Measurements from ENCODE around the gene REG3G.
A peak's percentile ranks its signal among the peaks of the same experiment; 100 is the strongest.

REG3G gene

GRCh38 chr2:79025421-79025820 lies at the start of gene REG3G:
Gene REG3G, plus strand, starts transcription at chr2:79025702. Its CDS starts 392 bp downstream, at chr2:79026094.
- DNase-seq = no peak

GRCh38 chr2:78977661-78978145 lies 47.8 kb upstream of the REG3G start:
- DNase-seq = no peak

- no peak for DNase-seq
Observed at GRCh38 chr2:78978340-78978739, 47.2 kb upstream of the REG3G start.

GRCh38 chr2:78979380-78980151 lies 45.9 kb upstream of the REG3G start:
- no peak for DNase-seq

- no peak for DNase-seq
Observed at GRCh38 chr2:78980152-78980465, 45.4 kb upstream of the REG3G start.

GRCh38 chr2:78980871-78981270 lies 44.6 kb upstream of the REG3G start:
- no peak for DNase-seq

GRCh38 chr2:78982638-78983330 lies 42.7 kb upstream of the REG3G start:
- no peak for DNase-seq

GRCh38 chr2:78984386-78984785 lies 41.1 kb upstream of the REG3G start:
- DNase-seq = no peak

- no peak for DNase-seq
Observed at GRCh38 chr2:78985558-78985957, 39.9 kb upstream of the REG3G start.

GRCh38 chr2:78989051-78989450 lies 36.5 kb upstream of the REG3G start:
- no peak for DNase-seq

- no peak for DNase-seq
Observed at GRCh38 chr2:78992451-78992806, 33.1 kb upstream of the REG3G start.

- peak; percentile 71 for DNase-seq
Observed at GRCh38 chr2:78992807-78993517, 32.5 kb upstream of the REG3G start.

GRCh38 chr2:78993518-78994148 lies 31.9 kb upstream of the REG3G start:
- no peak for DNase-seq

- DNase-seq = no peak
Observed at GRCh38 chr2:78994789-78995188, 30.7 kb upstream of the REG3G start.

- DNase-seq = no peak
Observed at GRCh38 chr2:78999406-78999805, 26.1 kb upstream of the REG3G start.

GRCh38 chr2:79000008-79000576 lies 25.4 kb upstream of the REG3G start:
- no peak for DNase-seq

- no peak for DNase-seq
Observed at GRCh38 chr2:79001285-79001684, 24.2 kb upstream of the REG3G start.

GRCh38 chr2:79004680-79005079 lies 20.8 kb upstream of the REG3G start:
- DNase-seq = no peak

GRCh38 chr2:79005216-79005615 lies 20.3 kb upstream of the REG3G start:
- DNase-seq = no peak

- no peak for DNase-seq
Observed at GRCh38 chr2:79009388-79009787, 16.1 kb upstream of the REG3G start.

GRCh38 chr2:79011496-79011895 lies 14.0 kb upstream of the REG3G start:
- no peak for DNase-seq

GRCh38 chr2:79013629-79014028 lies 11.9 kb upstream of the REG3G start:
- DNase-seq = no peak

GRCh38 chr2:79016342-79016741 lies 9.2 kb upstream of the REG3G start:
- DNase-seq = no peak
